Cardiac fibroblast (primary cell): Measurements from ENCODE around the gene IQCH.

Experiments used
- DNase-seq, 2 donors: peaks; one replicate each; pipeline versions ENCODE4 v3.0.0 to v3.0.0-alpha.2; 2010; ENCODE audit warnings: low read depth in 2 of 2
- H3K4me3 ChIP-seq, 2 donors: replicated peaks in 1 of 2; 1 replicate in 1 of 2; 2 replicates in 1 of 2; pipeline ENCODE4 v1.5.1; 2011; ENCODE audit warnings: low read depth in 2 of 2, low read length in 2 of 2, mild to moderate bottlenecking in 2 of 2, moderate library complexity in 1 of 2
- CTCF ChIP-seq: IDR thresholded peaks from one replicate; pipeline ENCODE4 v1.5.1; 2011; ENCODE audit warnings: low read depth, mild to moderate bottlenecking, low read length, inconsistent platforms

The IQCH gene

DNA sequence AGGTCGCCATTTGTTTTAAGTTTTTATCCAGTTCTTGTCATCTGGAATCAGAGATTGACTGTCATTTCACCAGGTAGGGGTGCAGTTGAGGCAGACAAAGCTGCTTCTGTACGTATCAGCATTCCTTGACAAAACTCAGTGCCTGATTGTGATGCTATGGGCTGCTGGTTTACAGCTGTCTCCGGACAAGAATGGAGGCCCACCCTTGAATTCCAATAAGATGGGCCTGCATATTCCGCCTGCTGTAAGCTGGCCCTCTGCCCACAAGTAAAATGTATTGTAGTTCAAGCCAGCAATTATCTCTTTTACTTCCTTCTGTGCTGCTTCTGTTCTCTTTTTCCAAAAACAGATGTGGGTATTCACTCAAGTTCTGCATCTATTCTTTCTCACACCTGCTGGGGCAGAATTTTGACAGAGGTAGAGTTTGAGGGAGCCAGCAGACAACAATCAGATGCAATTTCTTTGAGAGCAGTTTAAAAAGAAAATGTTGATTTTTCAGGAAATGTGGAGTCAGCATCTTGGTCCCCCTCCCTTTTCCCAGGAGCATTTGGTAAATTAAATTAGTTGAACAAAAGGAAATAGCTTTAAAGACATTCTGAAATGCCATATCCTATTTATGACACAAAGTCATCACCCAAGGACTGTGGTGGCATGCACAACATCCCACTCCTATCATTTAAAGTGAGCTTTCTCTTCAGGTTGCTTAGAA lies 53.5 kb downstream of the IQCH start:
- DNase-seq: no peak
- TF ChIP-seq CTCF: no peak
- no peak overlapping the region for H3K4me3 ChIP-seq

DNA sequence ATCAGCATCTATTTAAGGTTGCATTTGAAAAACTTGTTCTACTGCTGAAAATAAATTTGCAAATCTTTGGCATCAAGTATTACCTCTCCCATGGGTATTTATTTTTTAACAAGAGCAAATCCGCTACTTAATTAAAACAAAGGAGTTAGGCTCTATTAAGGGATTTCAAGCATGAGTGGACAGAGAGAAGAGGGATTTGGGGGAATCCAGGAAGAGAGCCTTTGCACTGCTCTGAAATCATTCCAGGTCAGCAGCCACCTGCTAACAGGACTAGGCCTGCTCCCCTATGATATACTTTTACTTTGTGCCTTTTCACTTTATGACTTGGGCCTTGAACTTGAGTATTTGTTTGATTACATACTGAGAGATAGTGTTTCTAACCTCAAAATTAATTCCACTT lies 57.1 kb downstream of the IQCH start:
- no peak overlapping the region for H3K4me3 ChIP-seq
- TF ChIP-seq CTCF: no peak
- DNase-seq: no peak

GRCh38 chr15:67319961-67320360 lies 65.4 kb downstream of the IQCH start:
- DNase-seq: no peak
- no peak overlapping the region for H3K4me3 ChIP-seq
- TF ChIP-seq CTCF: no peak

DNA sequence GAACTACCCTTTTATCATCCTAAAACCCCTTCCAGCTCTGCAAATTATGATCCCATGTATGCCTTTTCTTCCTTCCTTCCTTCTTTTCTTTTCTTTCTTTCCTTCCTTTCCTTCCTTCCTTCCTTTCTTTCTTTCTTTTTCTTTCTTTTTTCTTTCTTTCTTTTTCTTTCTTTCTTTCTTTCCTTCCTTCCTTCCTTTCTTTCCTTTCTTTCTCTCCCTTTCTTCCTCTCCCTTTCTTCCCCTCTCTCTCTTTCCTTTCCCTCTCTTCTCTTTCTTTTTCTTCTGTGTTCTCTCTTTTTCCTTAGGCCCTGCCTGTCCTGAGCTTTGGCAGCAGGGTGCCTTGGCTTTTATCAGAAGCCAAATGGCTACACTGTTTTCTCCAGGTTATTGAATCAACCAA lies 66.8 kb downstream of the IQCH start:
- no peak overlapping the region for H3K4me3 ChIP-seq
- no peak for TF ChIP-seq CTCF
- DNase-seq: no peak

DNA sequence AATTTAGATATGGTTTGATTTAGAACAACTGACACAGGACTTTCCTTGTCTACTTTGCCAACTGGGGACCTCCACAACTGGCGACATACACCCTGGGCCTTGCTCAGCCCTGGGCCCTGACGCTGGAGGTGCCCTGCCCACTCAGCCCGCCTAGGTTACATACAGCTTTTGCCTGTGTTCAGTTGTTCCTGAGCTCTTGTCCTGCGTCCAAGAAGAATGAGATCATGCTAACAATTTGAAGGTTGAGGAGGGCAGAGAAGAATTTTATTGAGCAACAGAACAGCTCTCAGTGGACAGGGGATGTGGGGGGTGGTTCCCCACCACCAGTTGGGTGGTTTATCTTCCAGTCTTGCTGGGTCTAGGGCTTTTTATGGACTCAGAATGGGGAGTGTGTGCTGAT lies 67.9 kb downstream of the IQCH start:
- H3K4me3 ChIP-seq: no peak overlapping the region
- no peak for TF ChIP-seq CTCF
- peak in 1 of 2 donors; percentile 76 for DNase-seq

DNA sequence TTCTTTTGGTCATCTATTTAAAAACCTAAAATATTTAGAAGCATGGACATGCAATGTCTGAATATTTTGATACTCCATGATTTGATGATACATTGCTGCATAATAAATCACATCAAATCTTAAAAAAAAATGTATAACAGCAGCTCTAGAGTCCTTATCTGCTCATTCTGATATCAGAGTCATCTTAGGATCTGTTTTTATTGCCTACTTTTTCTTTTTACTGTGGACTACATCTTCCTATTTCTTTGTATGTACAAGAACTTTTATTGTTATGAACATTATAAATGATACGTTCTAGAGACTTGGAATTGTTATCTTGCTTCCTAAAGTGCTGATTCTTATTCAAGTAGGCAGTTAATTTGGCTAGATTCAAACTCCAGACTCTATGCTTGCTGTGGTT lies 72.7 kb downstream of the IQCH start:
- DNase-seq: no peak
- TF ChIP-seq CTCF: no peak
- no peak overlapping the region for H3K4me3 ChIP-seq

DNA sequence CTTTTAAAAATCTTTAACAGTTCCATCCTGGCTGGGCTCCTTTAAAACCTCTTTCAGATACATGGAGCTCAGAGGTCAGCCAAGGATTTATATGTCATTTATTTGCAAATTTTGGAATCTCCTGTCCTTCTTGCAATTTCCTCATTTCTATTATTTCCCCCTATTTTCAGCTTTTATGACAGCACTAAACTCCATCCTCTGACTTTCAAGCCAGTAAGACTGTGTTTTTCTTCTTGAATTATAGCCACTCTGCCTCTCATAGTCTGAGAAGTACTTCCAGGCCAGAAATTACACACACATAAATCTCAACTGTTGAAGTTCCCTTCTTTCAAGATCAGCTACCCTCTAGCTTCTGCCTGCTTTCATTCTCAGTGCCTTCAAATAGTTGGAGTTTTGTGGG lies 73.2 kb downstream of the IQCH start:
- TF ChIP-seq CTCF: no peak
- H3K4me3 ChIP-seq: no peak overlapping the region
- DNase-seq: no peak
